ENCODE measurements around the gene HPCAL1. TPM values are rescaled to one million over a fixed set of nuclear protein-coding genes. Genes with fewer than 3 reads are reported as not detected.

HPCAL1 gene
- total and polyA plus RNA-seq, 2 of the 8 experiments (the other 6 are each of a cell fraction or from before 2014, with no cell fraction given) = 5.8 to 8.6 TPM

- no peak for TF ChIP-seq TAF7 (optimal IDR thresholded peaks at IDR 0.05; ENCODE audit: borderline replicate concordance, low read depth, low read length)
- no peak for TF ChIP-seq SP4 (IDR thresholded peaks at IDR 0.05; ENCODE audit: low read length)
- no peak for TF ChIP-seq SRF (IDR thresholded peaks at IDR 0.05; ENCODE audit: low read depth, low read length)
Observed at GRCh38 chr2:10310309-10310888, 7.7 kb downstream of the HPCAL1 start (continued).
